ENCODE measurements around the gene STK11IP. TPM values are rescaled to one million over a fixed set of nuclear protein-coding genes. Genes with fewer than 3 reads are reported as not detected.

The STK11IP gene
- total and polyA plus RNA-seq, 10 of the 15 experiments (the other 5 are each of a cell fraction or from before 2014, with no cell fraction given): 0.42 to 24.0 (median 11.4) TPM

DNA sequence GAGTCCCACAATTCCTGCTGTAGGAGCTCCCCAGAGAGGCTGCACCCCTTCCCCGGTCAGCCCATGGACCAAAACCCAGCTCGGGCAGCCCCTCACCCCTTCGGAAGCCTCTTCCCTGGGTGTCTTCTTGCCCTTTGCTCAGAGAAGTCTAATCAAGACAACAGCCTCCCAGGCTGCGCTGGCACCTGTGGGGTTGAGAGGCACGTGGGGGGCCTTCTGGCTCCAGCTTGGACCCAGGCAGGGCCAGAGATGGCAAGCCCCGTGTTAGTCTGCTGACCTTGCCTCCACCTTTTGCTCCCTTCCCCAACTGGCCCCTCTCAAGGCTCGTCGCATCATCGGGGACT lies 40.2 kb downstream of the STK11IP start:
- H3K36me3 ChIP-seq (ENCODE audit: control insufficient read depth in 2 of 2, insufficient read depth in 2 of 2, low read length in 1 of 2): no peaks in the 10 kb centered on the region
- H3K9ac ChIP-seq (ENCODE audit: control insufficient read depth, insufficient read depth, low read length): no peak overlapping the region
- no peak overlapping the region for H3K27ac ChIP-seq (ENCODE audit: control insufficient read depth, insufficient read depth)
- H3K27me3 ChIP-seq (replicated peaks in 1 of 2; ENCODE audit: control insufficient read depth in 2 of 2, insufficient read depth in 2 of 2, low read length in 1 of 2): no peaks in the 10 kb centered on the region
- no peak overlapping the region for H3K4me3 ChIP-seq
- ChIA-PET RAD21 (ENCODE audit: unreplicated experiment) (no interaction called here), POLR2A (no interaction called here), SMC1A (ENCODE audit: uncharacterized antibody, unreplicated experiment) (no interaction called here), CTCF (interaction anchor here (0.8 to 6.0 kb wide), 2 partner anchors 51 to 95 kb away, joined by 4 to 68 read pairs; partner anchors contain the start of genes CHPF and TMEM198)
- ATAC-seq: no peak
- H3K9me3 ChIP-seq (replicated peaks; ENCODE audit: control insufficient read depth, insufficient read depth, low read length): no peaks in the 10 kb centered on the region
- DNase-seq (ENCODE audit: low read depth, low spot score): no peak
- BruUV-seq (replicated peaks): no TSS peak
- no peak overlapping the region for H3K4me2 ChIP-seq (ENCODE audit: control insufficient read depth, insufficient read depth)
- WGBS (ENCODE audit: insufficient coverage, insufficient replicate concordance, low lambda C conversion rate, missing lambda C conversion rate): 48% methylated on average over 9 of the region's 9 CpGs
- no peak for FAIRE-seq
- in situ Hi-C loops (cut with MboI): no loop called here
- intact Hi-C loops (cut with micrococcal nuclease; ENCODE audit: unreplicated experiment): loop anchor here (10.0 kb wide), 1 partner anchor 163 kb away; no protein-coding TSS in a partner anchor
- H2AFZ ChIP-seq (ENCODE audit: control insufficient read depth, low read depth, low read length): no peak overlapping the region
- peaks cover 7% of the 10 kb centered on the region for H3K4me1 ChIP-seq (ENCODE audit: control insufficient read depth, insufficient read depth, low read length)
- H4K20me1 ChIP-seq (ENCODE audit: control insufficient read depth, insufficient read depth): no peaks in the 10 kb centered on the region
- H3K79me2 ChIP-seq (ENCODE audit: control insufficient read depth, insufficient read depth, low read length): no peaks in the 10 kb centered on the region
- TF ChIP-seq GATAD2B (conservative IDR thresholded peaks at IDR 0.05; ENCODE audit: low read depth) (no peak), IRF4 (IDR thresholded peaks at IDR 0.05; ENCODE audit: low read depth, low read length) (no peak), EED (IDR thresholded peaks at IDR 0.05; ENCODE audit: low read depth) (no peak), BMI1 (IDR thresholded peaks at IDR 0.05; ENCODE audit: borderline replicate concordance) (no peak), HDAC6 (IDR thresholded peaks at IDR 0.05; ENCODE audit: unreplicated experiment) (no peak), PAX5 (IDR thresholded peaks at IDR 0.05; ENCODE audit: borderline replicate concordance, low read depth, low read length) (no peak), GABPA (IDR thresholded peaks at IDR 0.05; ENCODE audit: low read depth) (no peak), SMARCA5 (IDR thresholded peaks at IDR 0.05) (no peak), RAD21 (IDR thresholded peaks at IDR 0.05; ENCODE audit: insufficient read depth, low read depth, low read length) (no peak)
- TF ChIP-seq, protein P1, sequence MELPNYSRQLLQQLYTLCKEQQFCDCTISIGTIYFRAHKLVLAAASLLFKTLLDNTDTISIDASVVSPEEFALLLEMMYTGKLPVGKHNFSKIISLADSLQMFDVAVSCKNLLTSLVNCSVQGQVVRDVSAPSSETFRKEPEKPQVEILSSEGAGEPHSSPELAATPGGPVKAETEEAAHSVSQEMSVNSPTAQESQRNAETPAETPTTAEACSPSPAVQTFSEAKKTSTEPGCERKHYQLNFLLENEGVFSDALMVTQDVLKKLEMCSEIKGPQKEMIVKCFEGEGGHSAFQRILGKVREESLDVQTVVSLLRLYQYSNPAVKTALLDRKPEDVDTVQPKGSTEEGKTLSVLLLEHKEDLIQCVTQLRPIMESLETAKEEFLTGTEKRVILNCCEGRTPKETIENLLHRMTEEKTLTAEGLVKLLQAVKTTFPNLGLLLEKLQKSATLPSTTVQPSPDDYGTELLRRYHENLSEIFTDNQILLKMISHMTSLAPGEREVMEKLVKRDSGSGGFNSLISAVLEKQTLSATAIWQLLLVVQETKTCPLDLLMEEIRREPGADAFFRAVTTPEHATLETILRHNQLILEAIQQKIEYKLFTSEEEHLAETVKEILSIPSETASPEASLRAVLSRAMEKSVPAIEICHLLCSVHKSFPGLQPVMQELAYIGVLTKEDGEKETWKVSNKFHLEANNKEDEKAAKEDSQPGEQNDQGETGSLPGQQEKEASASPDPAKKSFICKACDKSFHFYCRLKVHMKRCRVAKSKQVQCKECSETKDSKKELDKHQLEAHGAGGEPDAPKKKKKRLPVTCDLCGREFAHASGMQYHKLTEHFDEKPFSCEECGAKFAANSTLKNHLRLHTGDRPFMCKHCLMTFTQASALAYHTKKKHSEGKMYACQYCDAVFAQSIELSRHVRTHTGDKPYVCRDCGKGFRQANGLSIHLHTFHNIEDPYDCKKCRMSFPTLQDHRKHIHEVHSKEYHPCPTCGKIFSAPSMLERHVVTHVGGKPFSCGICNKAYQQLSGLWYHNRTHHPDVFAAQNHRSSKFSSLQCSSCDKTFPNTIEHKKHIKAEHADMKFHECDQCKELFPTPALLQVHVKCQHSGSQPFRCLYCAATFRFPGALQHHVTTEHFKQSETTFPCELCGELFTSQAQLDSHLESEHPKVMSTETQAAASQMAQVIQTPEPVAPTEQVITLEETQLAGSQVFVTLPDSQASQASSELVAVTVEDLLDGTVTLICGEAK (IDR thresholded peaks at IDR 0.05; ENCODE audit: borderline replicate concordance): no peak
- TF ChIP-seq, protein P2, sequence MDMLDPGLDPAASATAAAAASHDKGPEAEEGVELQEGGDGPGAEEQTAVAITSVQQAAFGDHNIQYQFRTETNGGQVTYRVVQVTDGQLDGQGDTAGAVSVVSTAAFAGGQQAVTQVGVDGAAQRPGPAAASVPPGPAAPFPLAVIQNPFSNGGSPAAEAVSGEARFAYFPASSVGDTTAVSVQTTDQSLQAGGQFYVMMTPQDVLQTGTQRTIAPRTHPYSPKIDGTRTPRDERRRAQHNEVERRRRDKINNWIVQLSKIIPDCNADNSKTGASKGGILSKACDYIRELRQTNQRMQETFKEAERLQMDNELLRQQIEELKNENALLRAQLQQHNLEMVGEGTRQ (IDR thresholded peaks at IDR 0.05; ENCODE audit: borderline replicate concordance, low read depth, low read length): no peak
- TF ChIP-seq, protein P3, sequence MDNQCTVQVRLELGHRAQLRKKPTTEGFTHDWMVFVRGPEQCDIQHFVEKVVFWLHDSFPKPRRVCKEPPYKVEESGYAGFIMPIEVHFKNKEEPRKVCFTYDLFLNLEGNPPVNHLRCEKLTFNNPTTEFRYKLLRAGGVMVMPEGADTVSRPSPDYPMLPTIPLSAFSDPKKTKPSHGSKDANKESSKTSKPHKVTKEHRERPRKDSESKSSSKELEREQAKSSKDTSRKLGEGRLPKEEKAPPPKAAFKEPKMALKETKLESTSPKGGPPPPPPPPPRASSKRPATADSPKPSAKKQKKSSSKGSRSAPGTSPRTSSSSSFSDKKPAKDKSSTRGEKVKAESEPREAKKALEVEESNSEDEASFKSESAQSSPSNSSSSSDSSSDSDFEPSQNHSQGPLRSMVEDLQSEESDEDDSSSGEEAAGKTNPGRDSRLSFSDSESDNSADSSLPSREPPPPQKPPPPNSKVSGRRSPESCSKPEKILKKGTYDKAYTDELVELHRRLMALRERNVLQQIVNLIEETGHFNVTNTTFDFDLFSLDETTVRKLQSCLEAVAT (IDR thresholded peaks at IDR 0.05): no peak
- TF ChIP-seq, protein P4, sequence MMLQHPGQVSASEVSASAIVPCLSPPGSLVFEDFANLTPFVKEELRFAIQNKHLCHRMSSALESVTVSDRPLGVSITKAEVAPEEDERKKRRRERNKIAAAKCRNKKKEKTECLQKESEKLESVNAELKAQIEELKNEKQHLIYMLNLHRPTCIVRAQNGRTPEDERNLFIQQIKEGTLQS (IDR thresholded peaks at IDR 0.05; ENCODE audit: borderline replicate concordance, extremely low read depth, low read depth, low read length): no peak
- TF ChIP-seq, protein P5, sequence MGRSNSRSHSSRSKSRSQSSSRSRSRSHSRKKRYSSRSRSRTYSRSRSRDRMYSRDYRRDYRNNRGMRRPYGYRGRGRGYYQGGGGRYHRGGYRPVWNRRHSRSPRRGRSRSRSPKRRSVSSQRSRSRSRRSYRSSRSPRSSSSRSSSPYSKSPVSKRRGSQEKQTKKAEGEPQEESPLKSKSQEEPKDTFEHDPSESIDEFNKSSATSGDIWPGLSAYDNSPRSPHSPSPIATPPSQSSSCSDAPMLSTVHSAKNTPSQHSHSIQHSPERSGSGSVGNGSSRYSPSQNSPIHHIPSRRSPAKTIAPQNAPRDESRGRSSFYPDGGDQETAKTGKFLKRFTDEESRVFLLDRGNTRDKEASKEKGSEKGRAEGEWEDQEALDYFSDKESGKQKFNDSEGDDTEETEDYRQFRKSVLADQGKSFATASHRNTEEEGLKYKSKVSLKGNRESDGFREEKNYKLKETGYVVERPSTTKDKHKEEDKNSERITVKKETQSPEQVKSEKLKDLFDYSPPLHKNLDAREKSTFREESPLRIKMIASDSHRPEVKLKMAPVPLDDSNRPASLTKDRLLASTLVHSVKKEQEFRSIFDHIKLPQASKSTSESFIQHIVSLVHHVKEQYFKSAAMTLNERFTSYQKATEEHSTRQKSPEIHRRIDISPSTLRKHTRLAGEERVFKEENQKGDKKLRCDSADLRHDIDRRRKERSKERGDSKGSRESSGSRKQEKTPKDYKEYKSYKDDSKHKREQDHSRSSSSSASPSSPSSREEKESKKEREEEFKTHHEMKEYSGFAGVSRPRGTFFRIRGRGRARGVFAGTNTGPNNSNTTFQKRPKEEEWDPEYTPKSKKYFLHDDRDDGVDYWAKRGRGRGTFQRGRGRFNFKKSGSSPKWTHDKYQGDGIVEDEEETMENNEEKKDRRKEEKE (IDR thresholded peaks at IDR 0.05): no peak
- TF ChIP-seq, protein P6, sequence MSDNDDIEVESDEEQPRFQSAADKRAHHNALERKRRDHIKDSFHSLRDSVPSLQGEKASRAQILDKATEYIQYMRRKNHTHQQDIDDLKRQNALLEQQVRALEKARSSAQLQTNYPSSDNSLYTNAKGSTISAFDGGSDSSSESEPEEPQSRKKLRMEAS (IDR thresholded peaks at IDR 0.05; ENCODE audit: low read depth, low read length): no peak
